Astrocyte (in vitro differentiated cells and primary cell): ENCODE results near the gene HIC1. TPM values are rescaled to one million over a fixed set of nuclear protein-coding genes. Genes with fewer than 3 reads are reported as not detected.

Experiments
- DNase-seq: peaks from one replicate; pipeline ENCODE4 v3.0.0-alpha.2; 2010; ENCODE audit warnings: low read depth
- FAIRE-seq: peaks from 2 replicates; lab custom pipeline; 2011; peaks lifted over from hg19 to GRCh38; lab: Jason Lieb, UNC
- H2AFZ ChIP-seq: 2 replicates; pipeline ENCODE4 v1.6.0; 2012; ENCODE audit warnings: low read depth, low read length, inconsistent platforms
- H3K27ac ChIP-seq: 2 replicates; pipeline ENCODE4 v1.5.1; 2011; ENCODE audit warnings: low read depth, low read length, inconsistent platforms
- H3K27me3 ChIP-seq: 2 replicates; pipeline ENCODE4 v1.6.0; 2011; ENCODE audit warnings: low read length, inconsistent platforms; ENCODE audit not compliant: insufficient read depth
- H3K36me3 ChIP-seq: 2 replicates; pipeline ENCODE4 v1.5.1; 2011; ENCODE audit warnings: low read length, inconsistent platforms; ENCODE audit not compliant: insufficient read depth
- H3K4me1 ChIP-seq: 2 replicates; pipeline ENCODE4 v1.5.1; 2011; ENCODE audit warnings: low read length, inconsistent platforms; ENCODE audit not compliant: insufficient read depth
- H3K4me2 ChIP-seq: 2 replicates; pipeline ENCODE4 v1.6.0; 2012; ENCODE audit warnings: low read length, inconsistent platforms
- H3K4me3 ChIP-seq: 2 replicates; pipeline ENCODE4 v1.5.1; 2011; ENCODE audit warnings: low read depth, mild to moderate bottlenecking, low read length, inconsistent platforms; ENCODE audit not compliant: insufficient read depth
- H3K79me2 ChIP-seq: 2 replicates; pipeline ENCODE4 v1.6.0; 2012; ENCODE audit warnings: mild to moderate bottlenecking, low read length, inconsistent platforms; ENCODE audit not compliant: insufficient read depth
- H3K9ac ChIP-seq: 2 replicates; pipeline ENCODE4 v1.6.0; 2012; ENCODE audit warnings: mild to moderate bottlenecking, low read length, inconsistent platforms
- H3K9me3 ChIP-seq: 2 replicates; pipeline ENCODE4 v1.5.1; 2012; ENCODE audit warnings: low read depth, mild to moderate bottlenecking, low read length, inconsistent platforms; ENCODE audit not compliant: insufficient read depth
- H4K20me1 ChIP-seq: 2 replicates; pipeline ENCODE4 v1.6.0; 2012; ENCODE audit warnings: low read length, inconsistent platforms; ENCODE audit not compliant: insufficient read depth
- H3K27ac Mint-ChIP-seq: one replicate; pipeline ENCODE4 v1.8.0; 2021; ENCODE audit warnings: mild to moderate bottlenecking, mixed read lengths; ENCODE audit not compliant: unreplicated experiment
- H3K27me3 Mint-ChIP-seq: one replicate; pipeline ENCODE4 v1.8.0; 2021; ENCODE audit warnings: low read depth, mixed read lengths; ENCODE audit not compliant: unreplicated experiment
- H3K36me3 Mint-ChIP-seq: one replicate; pipeline ENCODE4 v1.8.0; 2021; ENCODE audit warnings: low read depth, mixed read lengths; ENCODE audit not compliant: unreplicated experiment
- H3K4me1 Mint-ChIP-seq: one replicate; pipeline ENCODE4 v1.8.0; 2021; ENCODE audit warnings: low read depth, mixed read lengths; ENCODE audit not compliant: unreplicated experiment
- H3K4me3 Mint-ChIP-seq: one replicate; pipeline ENCODE4 v1.8.0; 2021; ENCODE audit warnings: mild to moderate bottlenecking, moderate library complexity, mixed read lengths; ENCODE audit not compliant: unreplicated experiment
- H3K9me3 Mint-ChIP-seq: one replicate; pipeline ENCODE4 v1.8.0; 2021; ENCODE audit warnings: mild to moderate bottlenecking, mixed read lengths; ENCODE audit not compliant: unreplicated experiment
- CTCF ChIP-seq: IDR thresholded peaks from 2 replicates; pipeline ENCODE4 v1.5.1; 2011; ENCODE audit warnings: low read depth, mild to moderate bottlenecking, inconsistent platforms, low read length, moderate library complexity; ENCODE audit not compliant: insufficient read depth
- EZH2 ChIP-seq: IDR thresholded peaks from 2 replicates; pipeline ENCODE4 v1.6.1; 2012; ENCODE audit warnings: mild to moderate bottlenecking, low read length, inconsistent platforms; ENCODE audit not compliant: insufficient read depth
- total RNA-seq: library from RNA; stranded (reverse); gene quantifications from 2 replicates; pipeline ENCODE4 v1.2.1, GENCODE V29; 2021

The HIC1 gene
- total RNA-seq, 1 donor from 2014 or later = 9.0 TPM

DNA sequence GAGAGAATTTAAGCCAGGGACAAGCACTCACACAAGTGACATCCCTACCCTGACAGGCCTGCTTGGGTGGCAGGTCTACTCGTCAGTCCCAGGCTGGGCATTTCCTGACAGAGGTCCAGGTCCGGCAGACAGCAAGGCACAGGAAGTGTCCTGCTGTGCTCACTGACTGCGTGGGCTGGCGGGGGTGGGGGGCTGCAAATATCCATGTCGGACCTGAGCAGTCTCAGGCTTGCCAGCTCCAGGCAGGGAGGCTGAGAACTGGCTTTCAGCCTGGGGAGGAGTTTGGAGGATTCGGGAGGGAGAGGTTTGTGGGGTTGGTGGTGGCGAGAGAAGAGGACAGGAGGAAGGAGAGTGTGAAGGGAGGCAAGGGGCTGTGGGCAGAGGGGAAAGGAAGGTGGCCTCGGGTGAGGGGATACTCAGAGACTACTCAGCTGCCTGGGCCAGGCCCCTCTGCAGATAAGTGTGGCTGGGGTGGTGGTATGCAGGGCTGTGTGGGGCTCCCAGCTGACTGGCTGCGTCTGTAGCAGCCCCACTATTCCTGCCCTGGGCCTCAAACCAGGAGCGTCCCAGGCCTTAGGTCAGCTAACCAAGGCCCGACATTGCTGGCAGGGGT is 7.8 kb downstream of the HIC1 start:
- FAIRE-seq (no peak), DNase-seq (no peak)
- H3K79me2 ChIP-seq = peaks cover 66% of the 10 kb centered on the region
- H2AFZ ChIP-seq = no peak overlapping the region
- H3K36me3 ChIP-seq = peaks cover 9% of the 10 kb centered on the region
- Mint-ChIP-seq H3K27ac (peak overlapping the region; percentile 97), H3K36me3 (peaks cover 27% of the 10 kb centered on the region), H3K27me3 (no peaks in the 10 kb centered on the region), H3K4me1 (peaks cover 58% of the 10 kb centered on the region), H3K4me3 (peak overlapping the region; percentile 76), H3K9me3 (peaks cover 2% of the 10 kb centered on the region)
- peak overlapping the region; percentile 93 for H3K9ac ChIP-seq
- H3K27ac ChIP-seq = peak overlapping the region; percentile 99
- peaks cover 90% of the 10 kb centered on the region for H3K4me1 ChIP-seq
- no peak overlapping the region for H3K4me3 ChIP-seq
- peaks cover 15% of the 10 kb centered on the region for H4K20me1 ChIP-seq
- H3K4me2 ChIP-seq = peak overlapping the region; percentile 46
- TF ChIP-seq EZH2 = no peak
- TF ChIP-seq CTCF = no peak
- H3K27me3 ChIP-seq = no peaks in the 10 kb centered on the region
- no peaks in the 10 kb centered on the region for H3K9me3 ChIP-seq

DNA sequence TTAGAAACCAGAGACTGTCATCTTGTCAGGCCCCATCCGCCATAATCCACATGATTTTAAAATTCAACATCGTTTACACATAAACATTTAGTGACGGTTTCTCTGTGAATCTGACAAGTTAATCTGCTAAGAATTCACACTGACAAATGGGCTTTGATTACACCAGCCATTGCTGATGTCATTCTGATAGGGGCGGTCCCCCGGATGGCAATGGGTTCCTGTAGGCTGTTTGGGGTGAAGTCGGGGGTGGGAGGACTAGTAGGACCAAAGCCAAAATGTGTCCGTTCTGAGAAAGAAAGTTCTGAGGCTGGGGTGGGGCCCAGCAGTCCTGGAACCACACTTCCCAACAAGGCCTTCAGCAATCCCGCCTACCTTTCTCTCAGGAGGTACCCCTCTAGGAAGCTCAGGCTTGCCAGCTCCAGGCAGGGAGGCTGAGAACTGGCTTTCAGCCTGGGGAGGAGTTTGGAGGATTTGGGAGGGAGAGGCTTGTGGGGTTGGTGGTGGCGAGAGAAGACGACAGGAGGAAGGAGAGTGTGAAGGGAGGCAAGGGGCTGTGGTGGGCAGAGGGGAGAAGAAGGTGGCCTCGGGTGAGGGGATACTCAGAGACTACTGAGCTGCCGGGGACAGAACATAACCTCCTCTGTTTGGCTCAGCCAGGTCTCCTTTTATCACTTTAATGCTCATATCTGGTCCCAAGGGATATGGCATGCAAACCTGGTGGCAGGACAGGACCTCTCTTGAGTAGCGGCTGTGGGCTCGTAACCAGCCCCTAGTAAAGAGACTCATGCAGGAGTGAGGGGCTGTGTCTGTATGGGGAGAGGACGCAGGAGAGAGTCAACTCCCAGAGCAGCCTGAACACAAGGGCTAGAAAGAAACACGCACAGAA is 8.6 kb downstream of the HIC1 start:
- FAIRE-seq (peak; percentile 32), DNase-seq (peak; percentile 72)
- peaks cover 9% of the 10 kb centered on the region for H3K36me3 ChIP-seq
- H3K4me3 Mint-ChIP-seq = peak overlapping the region; percentile 14
- TF ChIP-seq EZH2 = no peak
- no peak for TF ChIP-seq CTCF
- peak overlapping the region; percentile 46 for H3K4me2 ChIP-seq
- no peaks in the 10 kb centered on the region for H3K27me3 Mint-ChIP-seq
- peaks cover 2% of the 10 kb centered on the region for H3K9me3 Mint-ChIP-seq
- peak overlapping the region; percentile 99 for H3K27ac ChIP-seq
- peaks cover 57% of the 10 kb centered on the region for H3K79me2 ChIP-seq
- H3K36me3 Mint-ChIP-seq = peaks cover 25% of the 10 kb centered on the region
- peak overlapping the region; percentile 93 for H3K9ac ChIP-seq
- H3K9me3 ChIP-seq = no peaks in the 10 kb centered on the region
- H3K27me3 ChIP-seq = no peaks in the 10 kb centered on the region
- H3K4me1 ChIP-seq = peaks cover 92% of the 10 kb centered on the region
- H4K20me1 ChIP-seq = peaks cover 7% of the 10 kb centered on the region
- peak overlapping the region; percentile 97 for H3K27ac Mint-ChIP-seq
- no peak overlapping the region for H3K4me3 ChIP-seq
- H3K4me1 Mint-ChIP-seq = peaks cover 66% of the 10 kb centered on the region
- no peak overlapping the region for H2AFZ ChIP-seq
